HG03139 (cell line): ENCODE data around the gene MYT1.
"Not testable (repeated sequence)": the region's sequence is repeated elsewhere in the genome, so short reads cannot be mapped to it uniquely, and the experiment has no call there.

ENCODE experiments used
- ATAC-seq: cut with Tn5 transposase; IDR thresholded peaks from one replicate; pipeline ENCODE4 v1.9.1; 2021; ENCODE audit not compliant: unreplicated experiment

Gene MYT1

DNA sequence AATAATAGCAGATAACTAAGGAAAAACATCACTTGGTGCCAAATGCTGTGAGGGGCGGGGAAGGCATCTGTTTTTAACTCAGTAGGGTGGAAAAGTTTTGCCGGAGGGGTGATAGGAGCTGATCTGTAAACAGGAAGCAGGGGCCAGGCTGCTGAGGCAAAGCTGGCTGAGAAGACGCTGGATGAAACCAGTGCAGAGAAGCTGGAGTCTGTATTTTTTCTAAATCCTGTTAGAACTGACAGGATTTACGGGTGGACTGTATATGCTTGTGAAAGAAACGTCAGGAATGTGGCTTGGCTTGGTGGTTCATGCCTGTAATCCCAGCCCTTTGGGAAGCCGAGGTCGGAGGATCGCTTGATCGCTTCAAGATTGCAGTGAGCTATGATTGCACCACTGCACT is 96.9 kb downstream of the MYT1 start:
- ATAC-seq, result no peak

DNA sequence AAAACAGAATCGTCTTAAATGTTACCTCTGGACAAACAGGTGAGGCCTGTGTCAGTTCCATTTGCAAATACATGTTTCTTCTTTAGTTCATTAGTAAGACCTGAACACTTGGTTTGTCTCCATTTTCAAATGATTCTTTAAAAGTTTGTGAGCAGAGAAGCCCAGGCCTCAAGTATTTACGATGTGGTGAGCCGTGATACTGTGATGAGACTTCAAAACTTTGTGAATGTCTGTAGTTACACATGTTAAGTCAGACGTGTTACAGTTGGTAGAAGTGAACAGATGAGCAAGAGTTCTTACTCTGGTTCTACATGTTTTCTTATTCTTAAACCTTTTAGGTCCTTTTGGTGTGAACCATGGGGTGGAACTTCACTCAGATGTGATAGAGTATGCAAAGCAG is 99.8 kb downstream of the MYT1 start:
- no peak for ATAC-seq

DNA sequence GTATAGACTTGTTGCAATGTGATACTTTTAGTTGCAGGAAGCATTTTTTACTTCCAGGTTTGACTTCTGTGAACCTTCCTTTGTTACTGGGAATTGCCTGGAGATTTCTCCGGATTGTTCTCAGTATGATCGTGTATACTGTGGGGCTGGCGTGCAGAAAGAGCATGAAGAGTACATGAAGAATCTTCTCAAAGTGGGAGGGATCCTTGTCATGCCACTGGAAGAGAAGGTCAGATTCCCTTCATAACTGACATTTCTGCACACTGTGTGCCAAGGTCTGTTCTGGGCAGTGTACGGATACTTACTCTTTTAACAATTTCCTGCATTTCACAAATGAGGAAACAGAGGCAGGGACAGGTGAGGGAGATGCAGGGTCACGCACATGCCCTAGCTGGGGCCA is 100.9 kb downstream of the MYT1 start:
- ATAC-seq, result no peak

- no peak for ATAC-seq
These were observed 102.7 kb downstream of the MYT1 start for GRCh38 chr20:64266988-64267387.

GRCh38 chr20:64268174-64268573 is 103.9 kb downstream of the MYT1 start:
- ATAC-seq, result no peak

DNA sequence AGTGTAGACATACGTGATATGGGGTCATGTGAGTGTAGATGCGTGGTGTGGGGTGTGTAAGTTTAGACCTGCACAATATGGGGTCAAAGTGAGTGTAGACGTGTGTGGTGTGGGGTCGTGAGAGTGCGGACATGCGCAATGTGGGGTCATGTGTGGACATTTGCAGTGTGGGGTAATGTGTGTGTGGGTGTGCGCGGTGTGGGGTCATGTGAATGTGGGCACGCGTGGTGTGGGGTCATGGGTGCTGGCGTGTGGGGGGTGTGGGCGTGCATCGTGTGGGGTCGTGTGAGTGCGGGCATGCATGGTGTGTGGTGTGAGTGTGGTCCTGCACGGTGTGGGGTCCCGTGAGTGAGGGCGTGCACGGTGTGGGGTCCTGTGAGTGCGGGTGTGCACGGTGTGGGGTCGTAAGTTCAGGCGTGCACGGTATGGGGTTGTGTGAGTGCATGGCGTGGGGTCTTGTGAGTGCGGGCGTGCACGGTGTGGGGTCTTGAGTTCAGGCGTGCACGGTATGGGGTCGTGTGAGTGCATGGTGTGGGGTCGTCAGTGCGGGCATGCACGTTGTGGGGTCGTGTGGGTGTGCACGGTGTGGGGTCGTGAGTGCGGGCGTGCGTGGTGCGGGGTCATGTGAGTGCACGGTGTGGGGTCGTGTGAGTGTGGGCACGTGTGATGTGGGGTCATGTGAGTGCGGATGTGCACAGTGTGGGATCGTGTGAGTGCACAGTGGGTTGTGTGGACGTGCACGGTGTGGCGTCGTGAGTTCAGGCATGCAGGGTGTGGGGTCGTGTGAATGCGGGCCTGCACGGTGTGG is 105.6 kb downstream of the MYT1 start:
- no peak for ATAC-seq

GRCh38 chr20:64271636-64272035 is 107.4 kb downstream of the MYT1 start:
- ATAC-seq, result no peak

- no peak for ATAC-seq
These were observed 108.9 kb downstream of the MYT1 start for GRCh38 chr20:64273109-64273508.

DNA sequence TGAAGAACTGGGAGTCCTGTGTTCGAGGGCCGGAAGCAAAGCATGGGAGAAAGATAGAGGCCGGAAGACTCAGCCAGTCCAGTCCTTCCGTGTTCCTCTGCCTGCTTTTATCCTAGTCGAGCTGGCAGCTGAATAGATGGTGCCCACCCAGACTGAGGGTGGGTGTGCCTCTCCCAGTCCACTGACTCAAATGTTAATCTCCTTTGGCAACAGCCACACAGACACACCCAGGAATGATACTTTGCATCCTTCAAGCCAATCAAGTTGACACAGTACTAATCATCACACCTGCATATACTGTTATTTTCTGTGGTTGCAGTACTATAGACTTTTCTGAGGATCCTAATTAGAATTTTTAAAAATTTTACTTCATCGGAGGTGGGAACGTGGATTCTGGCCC is 112.6 kb downstream of the MYT1 start:
- ATAC-seq, result no peak

GRCh38 chr20:64277571-64278316 is 113.5 kb downstream of the MYT1 start:
- no peak for ATAC-seq

- no peak for ATAC-seq
These were observed 114.0 kb downstream of the MYT1 start for GRCh38 chr20:64278317-64278681.

- ATAC-seq, result no peak
These were observed 115.7 kb downstream of the MYT1 start for GRCh38 chr20:64279826-64280459.

- ATAC-seq, result no peak
These were observed 116.2 kb downstream of the MYT1 start for GRCh38 chr20:64280460-64280843.

DNA sequence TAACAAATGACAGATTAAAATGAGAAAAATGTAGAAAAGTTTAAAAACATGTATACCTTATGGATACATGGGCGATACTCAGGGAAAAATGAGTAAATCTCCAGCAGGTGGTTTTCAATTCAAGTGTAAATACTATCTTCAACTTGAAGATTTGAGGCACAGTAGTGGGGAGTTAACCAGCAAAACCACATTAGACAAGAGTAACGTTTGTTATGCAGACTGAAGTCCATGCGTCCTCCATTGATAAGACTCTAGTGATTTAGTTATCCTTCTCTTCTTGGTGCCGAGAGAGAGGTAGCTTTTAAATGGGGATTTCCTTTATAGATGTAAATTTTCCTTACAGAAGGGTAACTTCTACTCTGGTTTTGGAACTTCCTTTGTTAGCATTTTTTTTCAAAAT is 119.4 kb downstream of the MYT1 start:
- no peak for ATAC-seq

GRCh38 chr20:64285579-64286446 is 121.6 kb downstream of the MYT1 start:
- peak; percentile 92 for ATAC-seq

- not testable (repeated sequence) for ATAC-seq
These were observed 122.4 kb downstream of the MYT1 start for GRCh38 chr20:64286447-64287263.

- not testable (repeated sequence) for ATAC-seq
These were observed 123.0 kb downstream of the MYT1 start for GRCh38 chr20:64287264-64287590.
